B cell (primary cell): Measurements from ENCODE around the gene TMC3.

Experiments used
- CTCF ChIP-seq: fragments of 200-600 bp; IDR thresholded peaks from one replicate; pipeline ENCODE4 v1.8.0; 2022; ENCODE audit warnings: antibody characterized with exemption, mild to moderate bottlenecking
- EZH2 ChIP-seq: IDR thresholded peaks from 2 replicates; pipeline ENCODE4 v1.6.1; 2012; ENCODE audit warnings: borderline replicate concordance, low read depth, mild to moderate bottlenecking, moderate library complexity, low read length; ENCODE audit not compliant: insufficient read depth, poor library complexity, severe bottlenecking

GRCh38 chr15:81286621-81287121 lies 87.3 kb downstream of the TMC3 start:
- TF ChIP-seq CTCF (no peak), EZH2 (no peak)
